Loucy (cell line): ENCODE results near the gene TMEM147.

Source experiments
- H2AFZ ChIP-seq: fragments of 200-600 bp; sonication (generic); 2 replicates; pipeline ENCODE4 v1.6.0; 2016; ENCODE audit warnings: antibody characterized with exemption, mild to moderate bottlenecking, low read length, moderate library complexity
- H3F3A ChIP-seq: fragments of 200-600 bp; 2 replicates; pipeline ENCODE4 v1.6.0; 2016; ENCODE audit warnings: antibody characterized with exemption, low read depth, mild to moderate bottlenecking
- H3K27me3 ChIP-seq: fragments of 200-600 bp; sonication (generic); 2 replicates; pipeline ENCODE4 v1.6.1; 2014; ENCODE audit warnings: low read length, mild to moderate bottlenecking; ENCODE audit not compliant: insufficient read depth, poor library complexity, severe bottlenecking
- H3K36me3 ChIP-seq: fragments of 200-600 bp; sonication (generic); 2 replicates; pipeline ENCODE4 v1.6.1; 2016; ENCODE audit warnings: low read length; ENCODE audit not compliant: insufficient read depth
- H3K4me1 ChIP-seq: fragments of 200-600 bp; sonication (generic); 2 replicates; pipeline ENCODE4 v1.5.1; 2014; ENCODE audit warnings: low read length, mild to moderate bottlenecking; ENCODE audit not compliant: insufficient read depth, poor library complexity, severe bottlenecking
- H3K4me2 ChIP-seq: fragments of 200-600 bp; sonication (generic); 2 replicates; pipeline ENCODE4 v1.6.0; 2014; ENCODE audit warnings: antibody characterized with exemption, low read length, low read depth, mild to moderate bottlenecking; ENCODE audit not compliant: poor library complexity, severe bottlenecking
- H3K4me3 ChIP-seq: fragments of 200-600 bp; sonication (generic); 2 replicates; pipeline ENCODE4 v1.5.1; 2014; ENCODE audit warnings: low read length, mild to moderate bottlenecking, mixed read lengths; ENCODE audit not compliant: poor library complexity, severe bottlenecking
- H3K79me2 ChIP-seq: fragments of 200-600 bp; sonication (generic); 2 replicates; pipeline ENCODE4 v1.6.1; 2014; ENCODE audit warnings: low read length; ENCODE audit not compliant: insufficient read depth
- H3K9ac ChIP-seq: fragments of 200-600 bp; sonication (generic); 2 replicates; pipeline ENCODE4 v1.6.0; 2014; ENCODE audit warnings: mild to moderate bottlenecking, low read depth, low read length, moderate library complexity; ENCODE audit not compliant: poor library complexity, severe bottlenecking
- H3K9me2 ChIP-seq: fragments of 200-600 bp; sonication (generic); replicated peaks from 2 replicates; pipeline ENCODE4 v1.6.1; 2016; ENCODE audit warnings: low read depth, low read length, mixed read lengths
- H3K9me3 ChIP-seq: fragments of 200-600 bp; sonication (generic); 2 replicates; pipeline ENCODE4 v1.6.1; 2014; ENCODE audit warnings: mild to moderate bottlenecking, antibody characterized with exemption, low read length, low read depth; ENCODE audit not compliant: insufficient read depth
- H4K20me1 ChIP-seq: fragments of 200-600 bp; sonication (generic); 2 replicates; pipeline ENCODE4 v1.6.0; 2014; ENCODE audit warnings: antibody characterized with exemption, low read length, mild to moderate bottlenecking; ENCODE audit not compliant: insufficient read depth, poor library complexity, severe bottlenecking
- CTCF ChIP-seq: fragments of 200-600 bp; sonication (generic); conservative IDR thresholded peaks from 2 replicates; pipeline ENCODE4 v1.5.1; 2014; ENCODE audit warnings: mild to moderate bottlenecking, antibody characterized with exemption, low read length
- EZH2phosphoT487 ChIP-seq: fragments of 200-600 bp; IDR thresholded peaks from 2 replicates; pipeline ENCODE4 v1.6.1; 2018; ENCODE audit warnings: antibody characterized with exemption, mild to moderate bottlenecking, moderate library complexity, borderline replicate concordance

TMEM147 gene

GRCh38 chr19:35521124-35521743 lies 24.2 kb upstream of the TMEM147 start:
- H3K4me2 ChIP-seq, result no peak overlapping the region
- TF ChIP-seq CTCF (no peak), EZH2phosphoT487 (no peak)
- no peaks in the 10 kb centered on the region for H3K27me3 ChIP-seq

GRCh38 chr19:35522745-35523327 lies 22.6 kb upstream of the TMEM147 start:
- H3K4me3 ChIP-seq, result no peak overlapping the region
- no peak overlapping the region for H3K4me2 ChIP-seq
- no peaks in the 10 kb centered on the region for H3K9me3 ChIP-seq
- no peaks in the 10 kb centered on the region for H3F3A ChIP-seq
- no peaks in the 10 kb centered on the region for H3K79me2 ChIP-seq
- H3K9me2 ChIP-seq, result no peaks in the 10 kb centered on the region
- no peak overlapping the region for H2AFZ ChIP-seq
- no peaks in the 10 kb centered on the region for H4K20me1 ChIP-seq
- no peak for TF ChIP-seq EZH2phosphoT487
- TF ChIP-seq CTCF, result no peak
- no peaks in the 10 kb centered on the region for H3K27me3 ChIP-seq
- no peak overlapping the region for H3K9ac ChIP-seq
- no peaks in the 10 kb centered on the region for H3K4me1 ChIP-seq
- H3K36me3 ChIP-seq, result no peaks in the 10 kb centered on the region

More at GRCh38 chr19:35521124-35521743, 24.2 kb upstream of the TMEM147 start:
- no peaks in the 10 kb centered on the region for H3F3A ChIP-seq
- no peaks in the 10 kb centered on the region for H3K36me3 ChIP-seq
- no peaks in the 10 kb centered on the region for H3K9me3 ChIP-seq
- no peaks in the 10 kb centered on the region for H3K4me1 ChIP-seq
- H3K9ac ChIP-seq, result no peak overlapping the region
- no peaks in the 10 kb centered on the region for H3K9me2 ChIP-seq
- H2AFZ ChIP-seq, result no peak overlapping the region
- H3K79me2 ChIP-seq, result no peaks in the 10 kb centered on the region
- H3K4me3 ChIP-seq, result no peak overlapping the region
- H4K20me1 ChIP-seq, result no peaks in the 10 kb centered on the region

- Histone ChIP-seq H3K36me3 (no peaks in the 10 kb centered on the region), H3K9me3 (no peaks in the 10 kb centered on the region), H2AFZ (no peak overlapping the region), H3K4me1 (no peaks in the 10 kb centered on the region), H4K20me1 (no peaks in the 10 kb centered on the region), H3F3A (no peaks in the 10 kb centered on the region), H3K9ac (no peak overlapping the region), H3K79me2 (no peaks in the 10 kb centered on the region), H3K4me3 (no peak overlapping the region), H3K27me3 (no peaks in the 10 kb centered on the region), H3K9me2 (no peaks in the 10 kb centered on the region), H3K4me2 (no peak overlapping the region)
- no peak for TF ChIP-seq CTCF
- no peak for TF ChIP-seq EZH2phosphoT487
These were observed 21.1 kb upstream of the TMEM147 start for GRCh38 chr19:35524181-35524837.
